H1 (cell line): ENCODE results near the gene DCUN1D2. TPM values are rescaled to one million over a fixed set of nuclear protein-coding genes. Genes with fewer than 3 reads are reported as not detected.

Experiments
- CTCF ChIA-PET: fragments of 300-600 bp; sonication (Branson Sonifier 250); formaldehyde crosslinking; loops from one replicate; lab custom pipeline; 2021; ENCODE audit not compliant: partially characterized antibody; lab: Charles Lee
- POLR2A ChIA-PET: fragments of 300-600 bp; sonication (Branson Sonifier 250); formaldehyde crosslinking; loops from one replicate; lab custom pipeline; 2021; ENCODE audit warnings: inconsistent platforms; ENCODE audit not compliant: partially characterized antibody; lab: Charles Lee
- DNase-seq, 2 experiments: peaks; one replicate each; pipeline versions ENCODE4 v3.0.0 to v3.0.0-alpha.2; 2010 to 2022; ENCODE audit warnings: low spot score in 2 of 2, low read depth in 1 of 2, mixed read lengths in 1 of 2
- FAIRE-seq: peaks from 2 replicates; lab custom pipeline; 2011; peaks lifted over from hg19 to GRCh38; lab: Jason Lieb, UNC
- H2AFZ ChIP-seq: 2 replicates; pipeline ENCODE4 v1.8.1; 2012; ENCODE audit warnings: low read length, inconsistent platforms
- H2AK5ac ChIP-seq: 2 replicates; pipeline ENCODE4 v1.6.1; 2013; ENCODE audit warnings: low read depth, low read length
- H2BK120ac ChIP-seq: replicated peaks from 2 replicates; pipeline ENCODE3; 2013; ENCODE audit warnings: low read depth, low read length, inconsistent platforms
- H2BK12ac ChIP-seq: 2 replicates; pipeline ENCODE4 v1.6.1; 2013; ENCODE audit warnings: low read depth, low read length
- H2BK15ac ChIP-seq: 2 replicates; pipeline ENCODE4 v1.6.1; 2013; ENCODE audit warnings: low read length
- H2BK20ac ChIP-seq: 2 replicates; pipeline ENCODE4 v1.6.1; 2013; ENCODE audit warnings: low read length
- H2BK5ac ChIP-seq: 2 replicates; pipeline ENCODE4 v1.6.1; 2013; ENCODE audit warnings: low read depth, low read length
- H3K14ac ChIP-seq: 2 replicates; pipeline ENCODE4 v1.6.1; 2013; ENCODE audit warnings: inconsistent platforms; ENCODE audit not compliant: insufficient read length
- H3K18ac ChIP-seq: 2 replicates; pipeline ENCODE4 v1.6.1; 2013; ENCODE audit warnings: low read length; ENCODE audit errors: extremely low read depth
- H3K23ac ChIP-seq: 2 replicates; pipeline ENCODE4 v1.6.1; 2013; ENCODE audit warnings: inconsistent platforms; ENCODE audit not compliant: insufficient read length
- H3K23me2 ChIP-seq: 2 replicates; pipeline ENCODE4 v1.6.1; 2013; ENCODE audit warnings: low read depth, low read length
- H3K27ac ChIP-seq: 2 replicates; pipeline ENCODE4 v1.6.1; 2011; ENCODE audit warnings: low read depth, low read length, inconsistent platforms
- H3K27me3 ChIP-seq, 4 experiments: replicated peaks in 1 of 4; 1 replicate in 1 of 4; 2 replicates in 3 of 4; pipeline versions ENCODE4 v1.6.1 to v1.8.1; 2011 to 2013; ENCODE audit warnings: low read length in 3 of 4, mild to moderate bottlenecking in 3 of 4, inconsistent platforms in 2 of 4, mixed read lengths in 2 of 4, moderate library complexity in 1 of 4; ENCODE audit not compliant: control insufficient read depth in 3 of 4, insufficient read depth in 3 of 4; ENCODE audit errors: extremely low read depth in 1 of 4
- H3K36me3 ChIP-seq, 4 experiments: 2 replicates each; pipeline versions ENCODE4 v1.6.1 to v1.8.1; 2011 to 2013; ENCODE audit warnings: mild to moderate bottlenecking in 4 of 4, low read length in 3 of 4, moderate library complexity in 2 of 4, control low read depth in 1 of 4, inconsistent platforms in 1 of 4; ENCODE audit not compliant: insufficient read depth in 4 of 4, control insufficient read depth in 2 of 4
- H3K4ac ChIP-seq: replicated peaks from 2 replicates; pipeline ENCODE3; 2013; ENCODE audit warnings: low read length, low read depth, mixed read lengths, inconsistent platforms; ENCODE audit not compliant: insufficient read length
- H3K4me1 ChIP-seq, 4 experiments: replicated peaks in 1 of 4; 1 replicate in 1 of 4; 2 replicates in 3 of 4; pipeline versions ENCODE4 v1.6.1 to v1.8.1; 2011 to 2013; ENCODE audit warnings: low read length in 3 of 4, inconsistent platforms in 2 of 4, mixed read lengths in 1 of 4; ENCODE audit not compliant: insufficient read depth in 4 of 4, control insufficient read depth in 3 of 4
- H3K4me2 ChIP-seq, 2 experiments: 2 replicates each; pipeline versions ENCODE4 v1.6.1 to v1.8.1; 2011 to 2013; ENCODE audit warnings: low read depth in 2 of 2, low read length in 2 of 2, control low read depth in 1 of 2, inconsistent platforms in 1 of 2, mild to moderate bottlenecking in 1 of 2; ENCODE audit not compliant: insufficient read depth in 1 of 2
- H3K4me3 ChIP-seq, 4 experiments: fragments of 200-600, 300-600 bp in 1 of 4; sonication (generic), shearing (Covaris generic), sonication (Bioruptor Twin) in 1 of 4; 2 replicates each; pipeline versions ENCODE4 v1.5.1 to v1.8.1; 2011 to 2016; ENCODE audit warnings: low read length in 4 of 4, low read depth in 3 of 4, control low read depth in 2 of 4, inconsistent platforms in 2 of 4, mild to moderate bottlenecking in 2 of 4, mixed read lengths in 1 of 4, moderate library complexity in 1 of 4; ENCODE audit not compliant: insufficient read depth in 2 of 4; ENCODE audit errors: extremely low read depth in 1 of 4
- H3K56ac ChIP-seq: replicated peaks from 2 replicates; pipeline ENCODE3; 2013; ENCODE audit warnings: low read depth, mild to moderate bottlenecking, mixed read lengths, low read length, inconsistent platforms; ENCODE audit not compliant: insufficient read length
- H3K79me1 ChIP-seq: 2 replicates; pipeline ENCODE4 v1.6.1; 2013; ENCODE audit warnings: low read depth, low read length, control low read depth
- H3K79me2 ChIP-seq, 2 experiments: 2 replicates each; pipeline versions ENCODE4 v1.6.1 to v1.8.1; 2012 to 2013; ENCODE audit warnings: low read length in 2 of 2, mild to moderate bottlenecking in 2 of 2, inconsistent platforms in 1 of 2; ENCODE audit not compliant: insufficient read depth in 2 of 2, control insufficient read depth in 1 of 2
- H3K9ac ChIP-seq, 4 experiments: replicated peaks in 1 of 4; 1 replicate in 1 of 4; 2 replicates in 3 of 4; pipeline versions ENCODE4 v1.6.1 to v1.8.1; 2011 to 2013; ENCODE audit warnings: low read depth in 3 of 4, low read length in 3 of 4, control low read depth in 2 of 4, mild to moderate bottlenecking in 2 of 4, moderate library complexity in 2 of 4, inconsistent platforms in 1 of 4; ENCODE audit errors: extremely low read depth in 1 of 4
- H3K9me3 ChIP-seq, 2 experiments: 2 replicates each; pipeline versions ENCODE4 v1.6.1 to v1.8.1; 2012 to 2013; ENCODE audit warnings: mild to moderate bottlenecking in 2 of 2, moderate library complexity in 2 of 2, control low read depth in 1 of 2, inconsistent platforms in 1 of 2, low read depth in 1 of 2, low read length in 1 of 2, mixed read lengths in 1 of 2; ENCODE audit not compliant: insufficient read depth in 2 of 2
- H4K20me1 ChIP-seq, 2 experiments: replicated peaks in 1 of 2; 2 replicates each; pipeline versions ENCODE3 to v1.8.1; 2011 to 2013; ENCODE audit warnings: inconsistent platforms in 2 of 2, low read length in 2 of 2, mild to moderate bottlenecking in 1 of 2; ENCODE audit not compliant: insufficient read depth in 2 of 2, control insufficient read depth in 1 of 2
- H4K5ac ChIP-seq: 2 replicates; pipeline ENCODE4 v1.6.1; 2013; ENCODE audit warnings: low read length, low read depth, mixed read lengths, inconsistent platforms; ENCODE audit not compliant: insufficient read length
- H4K8ac ChIP-seq: 2 replicates; pipeline ENCODE4 v1.8.0; 2013; ENCODE audit warnings: mild to moderate bottlenecking, moderate library complexity, low read length, inconsistent platforms; ENCODE audit not compliant: insufficient read depth; ENCODE audit errors: extremely low read depth
- H4K91ac ChIP-seq: replicated peaks from 2 replicates; pipeline ENCODE3; 2013; ENCODE audit warnings: low read length, mixed read lengths, inconsistent platforms; ENCODE audit not compliant: insufficient read length
- CEBPB ChIP-seq: IDR thresholded peaks from 2 replicates; pipeline ENCODE4 v1.6.1; 2012; ENCODE audit warnings: low read depth, low read length
- CHD1 ChIP-seq: IDR thresholded peaks from 2 replicates; pipeline ENCODE4 v1.6.1; 2012; ENCODE audit warnings: low read depth, low read length, improper control_type of control experiment
- SIX5 ChIP-seq: IDR thresholded peaks from 2 replicates; pipeline ENCODE4 v1.6.1; 2011; ENCODE audit warnings: mild to moderate bottlenecking, low read depth, low read length
- WGBS, 2 experiments: shearing (Covaris generic) in 1 of 2; methylation state at CpG; one replicate each; pipeline versions ENCODE4 v1.1.6 to v1.1.7; 2013 to 2015; ENCODE audit warnings: low lambda C conversion rate in 2 of 2, mixed read lengths in 2 of 2, inconsistent platforms in 1 of 2, low coverage in 1 of 2, missing lambda C conversion rate in 1 of 2; ENCODE audit not compliant: insufficient replicate concordance in 2 of 2, insufficient coverage in 1 of 2, insufficient read length in 1 of 2; ENCODE audit errors: extremely low coverage in 1 of 2, missing lambda C conversion rate in 1 of 2; 5-methylcytosine and 5-hydroxymethylcytosine counted together
- polyA plus RNA-seq, 7 experiments: library from polyadenylated mRNA; depleted of rRNA in 3 of 7; stranded (reverse) in 5 of 7; unstranded in 2 of 7; fragments of >200 nt in 5 of 7; fragments of 200-250 nt in 2 of 7; gene quantifications; 1 replicate in 5 of 7; 2 replicates in 1 of 7; 4 replicates in 1 of 7; pipeline versions ENCODE4 v1.2.1 to v1.2.3, GENCODE V29; 2011 to 2013; ENCODE audit warnings: missing spikeins in 2 of 7, mixed read lengths in 2 of 7
- total RNA-seq: library from RNA; stranded (reverse); fragmentation: NEBNext Ultra II Directional; extraction: Animal tissue kit (Norgen Biotek cat#: 25700); gene quantifications from 2 replicates; pipeline ENCODE4 v1.2.1, GENCODE V29; 2021

Gene DCUN1D2
- total and polyA plus RNA-seq, 2 of the 8 experiments (the other 6 are each of a cell fraction or from before 2014, with no cell fraction given), result 19.5 to 35.3 TPM

DNA sequence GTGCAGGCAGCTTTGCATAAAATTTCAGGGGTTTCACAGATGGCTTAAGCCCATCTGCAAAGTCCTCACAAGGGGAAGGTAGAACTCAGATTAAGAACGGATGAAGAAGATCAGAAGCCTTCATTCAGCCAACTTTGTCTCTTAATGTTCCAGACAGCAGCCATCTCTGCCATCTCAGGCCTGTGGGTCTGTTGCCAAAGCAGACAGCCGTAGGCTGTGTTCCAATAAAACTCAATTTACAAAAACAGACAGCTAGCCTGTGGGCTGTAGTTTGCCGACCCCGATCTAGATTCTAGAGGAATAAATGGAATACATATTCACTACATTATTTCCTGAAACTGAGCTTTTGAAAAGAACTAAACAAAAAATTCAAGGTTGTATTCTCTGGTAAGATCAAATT, 3.8 kb downstream of the DCUN1D2 start:
- Histone ChIP-seq H4K20me1 (peaks cover 17 to 27% of the 10 kb centered on the region in 2 experiments), H4K5ac (no peak overlapping the region), H3K4me2 (no peak overlapping the region), H3K79me1 (peaks cover 22% of the 10 kb centered on the region), H2BK20ac (no peak overlapping the region), H4K91ac (no peak overlapping the region), H3K23me2 (peaks cover 9% of the 10 kb centered on the region), H3K14ac (no peak overlapping the region), H3K4me3 (no peak overlapping the region), H3K4ac (no peak overlapping the region), H2BK12ac (no peak overlapping the region), H3K27me3 (no peaks in the 10 kb centered on the region), H3K23ac (no peak overlapping the region), H2AK5ac (no peak overlapping the region), H3K4me1 (peaks cover 3 to 6% (median 5%) of the 10 kb centered on the region in 4 experiments; a peak in 6 of 7 replicates), H3K18ac (no peak overlapping the region), H3K9me3 (no peaks in the 10 kb centered on the region), H2BK120ac (no peak overlapping the region), H2BK5ac (no peak overlapping the region), H3K36me3 (peaks cover 0 to 3% (median 0%) of the 10 kb centered on the region in 4 experiments; a peak in 1 of 8 replicates), H3K27ac (no peak overlapping the region), H2AFZ (no peak overlapping the region), H2BK15ac (no peak overlapping the region), H4K8ac (no peak overlapping the region), H3K79me2 (peaks cover 27 to 83% of the 10 kb centered on the region in 2 experiments), H3K9ac (no peak overlapping the region; a peak in 1 of 7 replicates), H3K56ac (no peak overlapping the region)
- CTCF ChIA-PET, result interaction anchor here (3.0 kb wide), 1 partner anchor 76 kb away, joined by 16 read pairs; no protein-coding TSS in a partner anchor
- POLR2A ChIA-PET, result no interaction called here
- TF ChIP-seq CHD1 (no peak), CEBPB (no peak), SIX5 (no peak)
- FAIRE-seq (no peak), DNase-seq (no peak)
- 91% methylated on average over 4 of the region's 4 CpGs; no CpG with 5 or more reads in 1 of the 2 experiments for WGBS, 2 experiments
